NK-92 (cell line): ENCODE results near the gene SCIN.

Experiments
- DNase-seq: peaks from one replicate; lab custom pipeline; 2025; ENCODE audit not compliant: unreplicated experiment; lab: John Stamatoyannopoulos, UW

SCIN gene

GRCh38 chr7:12565873-12566272, 4.6 kb upstream of the SCIN start:
- DNase-seq = no peak

GRCh38 chr7:12567015-12567414, 3.5 kb upstream of the SCIN start:
- no peak for DNase-seq

DNA sequence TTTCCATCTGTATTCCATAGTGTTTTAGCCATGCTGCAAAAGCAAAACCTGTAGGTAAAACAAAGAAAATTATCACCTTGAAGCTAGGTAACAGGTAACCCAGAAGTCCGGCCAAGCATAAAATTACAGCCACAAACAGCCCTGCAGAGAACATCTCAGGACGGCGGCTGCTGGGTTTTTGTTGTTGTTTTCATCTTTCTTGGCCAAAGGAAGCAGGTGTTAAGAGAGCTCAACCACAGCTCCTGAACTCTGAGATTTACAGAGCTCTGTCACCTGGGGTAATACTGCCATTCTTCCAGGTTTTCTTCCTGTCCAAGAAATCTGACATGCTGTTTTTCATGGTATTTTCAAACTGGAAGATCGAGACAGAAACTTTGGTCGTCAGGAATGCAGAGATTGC, 847 bp upstream of the SCIN start:
- no peak for DNase-seq

DNA sequence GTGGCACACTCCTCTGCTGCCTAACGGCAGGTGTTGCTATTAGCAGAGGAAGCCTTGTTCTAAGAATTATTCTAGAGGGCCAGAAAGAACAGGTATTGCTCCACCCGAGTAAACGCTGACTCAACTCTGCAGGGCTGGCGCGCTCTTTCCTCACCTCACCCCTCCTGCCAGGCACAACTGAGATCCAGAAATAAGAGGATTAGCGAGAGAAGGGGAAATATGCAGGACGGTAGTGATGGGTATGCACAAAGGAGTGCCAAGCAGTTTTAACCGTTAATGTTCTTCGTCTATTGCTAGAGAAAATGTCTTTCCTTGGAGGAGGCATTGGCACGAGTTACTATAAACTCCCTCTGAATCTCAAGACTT, 369 bp upstream of the SCIN start:
- no peak for DNase-seq

GRCh38 chr7:12571691-12572090, 1.2 kb downstream of the SCIN start:
- DNase-seq = no peak

DNA sequence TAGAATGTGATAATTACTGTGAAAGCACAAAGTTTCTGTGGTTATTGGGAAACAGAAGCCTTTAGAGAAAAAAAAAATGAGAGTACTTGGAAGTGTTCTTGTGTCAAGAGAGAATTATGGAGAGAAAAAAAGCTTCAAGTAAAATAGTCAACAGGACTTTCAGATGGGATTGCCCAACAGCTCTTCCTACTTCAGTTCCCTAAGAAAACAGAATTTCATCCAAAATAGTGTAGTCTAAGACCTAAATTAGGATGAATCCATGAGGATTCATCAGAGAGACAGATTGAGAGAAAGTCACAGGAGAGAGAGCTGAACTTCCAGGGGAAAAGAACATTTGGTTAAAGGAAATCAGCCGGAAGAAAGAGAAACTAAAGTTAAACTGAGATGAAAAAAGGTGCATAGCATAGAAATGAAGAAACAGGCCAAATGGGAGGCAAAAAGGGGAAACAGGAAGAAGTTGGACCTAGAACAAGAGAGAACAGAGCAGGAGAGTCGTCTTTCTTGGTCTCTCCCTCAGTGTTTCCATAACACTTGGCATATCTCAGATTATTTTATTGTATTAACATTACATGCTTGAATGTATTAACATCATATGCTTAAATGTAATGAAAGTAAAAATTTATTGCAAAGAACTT, 2.5 kb downstream of the SCIN start:
- no peak for DNase-seq

- DNase-seq = no peak
These were observed 3.4 kb downstream of the SCIN start for GRCh38 chr7:12573885-12574284.

DNA sequence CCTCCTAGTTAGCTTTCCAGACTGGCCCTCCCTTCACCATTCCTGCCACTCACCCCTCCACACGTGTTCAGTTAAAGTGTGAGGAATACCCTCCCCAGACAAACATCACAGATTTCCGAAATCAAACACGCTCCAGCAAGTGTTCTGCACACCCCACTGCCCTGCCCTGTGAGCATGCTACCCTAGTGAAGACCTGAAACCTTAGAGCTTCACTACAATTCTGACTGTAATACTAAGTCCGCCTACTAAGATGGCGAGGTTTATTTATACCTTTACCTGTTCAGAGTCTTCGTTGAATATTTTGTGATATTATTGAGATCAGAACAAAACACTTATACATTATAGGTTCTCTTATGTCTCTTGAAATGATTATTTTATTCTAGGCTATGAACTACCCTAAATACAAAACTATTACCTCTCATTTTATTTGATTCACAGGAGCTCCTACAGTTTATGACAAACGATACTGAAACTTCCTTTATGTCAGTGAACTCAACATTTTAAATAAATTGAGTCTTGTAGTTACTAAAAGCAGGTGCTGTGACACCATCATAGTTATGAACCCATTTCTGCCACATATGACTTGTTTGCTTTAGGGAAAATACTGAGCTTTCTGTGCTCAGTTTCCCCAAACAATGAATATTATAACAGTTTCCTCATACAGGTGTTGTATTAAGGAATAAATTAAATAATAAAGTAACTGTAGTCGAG, 8.6 kb downstream of the SCIN start:
- no peak for DNase-seq

DNA sequence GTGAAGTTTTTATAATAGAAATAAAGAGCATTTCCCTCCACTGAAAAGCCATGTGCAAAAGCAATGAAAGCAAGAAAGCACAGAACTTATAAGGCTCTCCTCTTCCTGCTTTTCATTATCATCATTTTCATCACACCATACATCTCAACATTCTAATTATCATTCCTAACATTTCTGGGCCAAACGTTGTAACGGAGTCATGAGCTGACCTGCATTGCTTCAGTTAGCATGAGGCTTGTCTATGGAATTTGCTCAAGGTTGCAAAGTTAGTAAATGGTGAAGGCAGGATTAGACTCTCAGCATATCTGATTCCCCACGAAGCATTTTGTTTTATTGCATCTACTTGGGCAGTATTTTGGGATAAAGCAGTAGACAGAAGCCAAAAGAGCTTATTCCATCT, 11.4 kb downstream of the SCIN start:
- DNase-seq = no peak

DNA sequence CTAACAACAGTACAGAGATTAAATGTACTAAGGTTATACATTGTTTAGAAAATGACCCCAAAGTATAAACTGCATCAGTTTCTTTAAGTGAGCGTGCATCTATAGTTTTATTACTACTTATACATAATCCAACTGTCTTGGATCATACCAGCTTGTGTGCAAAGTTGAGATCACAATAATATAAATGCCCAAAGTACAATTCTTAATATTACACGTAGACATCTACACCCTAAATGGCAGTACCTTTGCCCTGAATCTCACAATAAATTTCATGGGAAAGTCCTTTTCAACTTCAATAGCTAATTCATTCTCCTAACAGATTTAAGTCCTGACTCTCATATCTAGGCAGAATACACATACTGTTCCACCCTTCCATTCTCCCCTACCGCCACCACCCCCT, 11.8 kb downstream of the SCIN start:
- DNase-seq = no peak

GRCh38 chr7:12583176-12583575, 12.7 kb downstream of the SCIN start:
- no peak for DNase-seq

DNA sequence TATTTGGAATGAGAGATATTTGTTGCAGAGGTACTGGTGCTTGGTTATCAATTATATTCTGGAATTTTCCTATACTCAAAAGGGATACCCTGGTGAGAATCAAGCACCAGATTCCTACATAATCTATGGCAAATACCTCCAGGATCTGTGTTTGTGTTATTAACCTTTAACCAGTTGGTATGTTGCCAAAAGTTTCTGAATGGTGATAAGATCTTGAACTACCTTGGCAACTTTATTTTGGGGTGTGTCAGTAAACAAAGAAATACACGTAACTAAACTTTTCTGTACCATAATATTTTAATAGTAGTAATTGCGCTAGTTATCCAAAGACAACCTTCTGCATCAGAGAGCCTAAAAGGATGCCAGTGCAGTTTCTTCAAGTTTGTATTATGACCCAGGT, 13.4 kb downstream of the SCIN start:
- DNase-seq = no peak

GRCh38 chr7:12584930-12585329, 14.4 kb downstream of the SCIN start:
- DNase-seq = no peak

DNA sequence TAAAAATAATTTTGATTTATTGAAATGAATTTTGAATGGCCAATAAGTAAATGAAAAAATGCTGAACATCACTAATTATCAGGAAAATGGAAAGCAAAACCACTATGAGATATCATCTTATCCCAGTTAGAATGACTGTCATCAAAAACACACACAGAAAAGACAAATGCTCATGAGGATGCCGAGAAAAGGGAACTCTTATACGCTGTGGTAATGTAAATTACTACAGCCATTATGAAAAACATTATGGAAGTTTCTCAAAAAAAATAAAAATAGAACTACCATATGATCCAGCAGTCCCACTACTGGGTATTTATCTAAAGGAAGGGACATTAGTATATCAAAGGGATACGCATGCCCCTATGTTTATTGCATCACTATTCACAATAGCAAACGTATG, 15.8 kb downstream of the SCIN start:
- DNase-seq = no peak

DNA sequence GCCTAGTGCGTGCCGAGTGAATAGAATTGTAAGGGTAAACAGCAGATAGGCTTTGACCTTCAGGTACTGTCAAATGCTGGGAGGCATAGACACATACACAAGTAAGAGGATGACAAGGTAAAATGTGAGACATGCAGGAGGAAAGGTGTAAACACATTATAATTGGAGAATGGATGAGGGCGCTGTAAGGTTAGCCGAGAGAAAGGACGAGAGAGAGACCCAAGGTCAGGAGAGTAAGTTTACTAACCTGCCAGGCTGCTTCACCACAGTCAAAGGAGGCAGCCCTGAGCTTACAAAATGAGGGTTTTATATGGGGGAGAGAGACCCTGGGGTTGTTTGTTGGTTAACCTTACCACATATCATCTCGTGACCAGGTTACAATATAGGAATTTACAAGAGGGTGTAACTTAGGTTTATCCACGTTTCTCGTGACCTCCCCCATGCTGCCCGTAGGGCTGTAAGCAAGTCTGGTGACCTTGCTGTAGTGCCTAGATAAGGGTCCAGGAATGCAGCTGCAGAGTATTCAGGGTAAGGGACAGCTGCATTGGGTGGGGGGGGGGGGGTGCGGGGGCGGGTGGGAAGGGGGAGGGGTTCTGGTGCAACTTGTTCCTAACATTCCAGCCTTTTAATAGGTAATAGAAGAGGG, 17.9 kb downstream of the SCIN start:
- DNase-seq = no peak

- no peak for DNase-seq
These were observed 20.0 kb downstream of the SCIN start for GRCh38 chr7:12590559-12590958.

GRCh38 chr7:12594122-12594897, 23.8 kb downstream of the SCIN start:
- no peak for DNase-seq

- no peak for DNase-seq
These were observed 24.6 kb downstream of the SCIN start for GRCh38 chr7:12595148-12595547.

DNA sequence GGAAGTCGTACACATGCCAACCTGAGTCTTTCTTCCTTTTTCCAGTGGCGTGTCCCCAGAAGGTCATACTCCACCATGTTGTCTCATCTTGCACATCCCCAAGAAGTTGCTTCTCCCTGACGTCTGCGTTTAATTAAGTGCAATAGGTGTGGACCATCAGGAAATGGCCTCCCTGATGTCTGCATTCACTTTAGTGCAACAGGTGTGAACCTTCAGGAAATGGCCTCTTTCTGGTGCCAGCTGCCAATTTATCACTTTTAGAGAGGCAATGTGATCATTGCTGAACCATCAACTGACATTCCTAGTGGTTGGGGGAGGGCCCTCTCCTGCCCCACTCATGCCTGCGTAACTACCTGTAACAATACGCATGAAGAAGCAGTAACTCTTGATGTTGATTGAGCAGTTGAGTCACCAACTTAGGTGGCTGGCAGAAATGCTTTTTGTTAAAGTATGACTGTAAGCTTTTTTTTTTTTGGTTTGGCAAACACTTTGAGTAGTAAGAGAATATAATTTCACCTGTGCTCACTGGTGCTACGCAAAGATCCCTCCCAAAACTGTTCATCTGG, 25.8 kb downstream of the SCIN start:
- DNase-seq = no peak

- no peak for DNase-seq
These were observed 30.9 kb downstream of the SCIN start for GRCh38 chr7:12601302-12601869.

DNA sequence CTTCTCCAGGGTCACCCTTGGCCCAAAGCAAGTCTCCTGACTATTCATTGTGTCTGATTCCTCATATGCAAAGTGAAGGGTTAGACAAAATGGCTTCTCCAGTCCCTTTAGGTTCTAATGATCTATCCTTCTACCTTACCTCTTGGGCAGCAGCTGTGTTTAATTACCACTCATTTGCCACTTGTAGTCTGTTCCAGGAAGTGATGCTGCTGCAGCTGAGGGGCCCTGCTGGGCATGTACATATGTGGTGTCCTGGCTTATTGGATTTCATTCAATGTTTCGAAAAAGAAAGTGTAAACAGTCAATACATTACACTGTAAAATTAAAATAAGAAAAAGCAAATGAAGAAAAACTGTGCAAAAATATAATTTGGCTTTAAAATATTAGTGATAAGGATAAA, 36.6 kb downstream of the SCIN start:
- DNase-seq = no peak
